ENCODE data around the gene IMPDH1.
A peak's percentile ranks its signal among the peaks of the same experiment; 100 is the strongest.

- TF ChIP-seq, protein P1, sequence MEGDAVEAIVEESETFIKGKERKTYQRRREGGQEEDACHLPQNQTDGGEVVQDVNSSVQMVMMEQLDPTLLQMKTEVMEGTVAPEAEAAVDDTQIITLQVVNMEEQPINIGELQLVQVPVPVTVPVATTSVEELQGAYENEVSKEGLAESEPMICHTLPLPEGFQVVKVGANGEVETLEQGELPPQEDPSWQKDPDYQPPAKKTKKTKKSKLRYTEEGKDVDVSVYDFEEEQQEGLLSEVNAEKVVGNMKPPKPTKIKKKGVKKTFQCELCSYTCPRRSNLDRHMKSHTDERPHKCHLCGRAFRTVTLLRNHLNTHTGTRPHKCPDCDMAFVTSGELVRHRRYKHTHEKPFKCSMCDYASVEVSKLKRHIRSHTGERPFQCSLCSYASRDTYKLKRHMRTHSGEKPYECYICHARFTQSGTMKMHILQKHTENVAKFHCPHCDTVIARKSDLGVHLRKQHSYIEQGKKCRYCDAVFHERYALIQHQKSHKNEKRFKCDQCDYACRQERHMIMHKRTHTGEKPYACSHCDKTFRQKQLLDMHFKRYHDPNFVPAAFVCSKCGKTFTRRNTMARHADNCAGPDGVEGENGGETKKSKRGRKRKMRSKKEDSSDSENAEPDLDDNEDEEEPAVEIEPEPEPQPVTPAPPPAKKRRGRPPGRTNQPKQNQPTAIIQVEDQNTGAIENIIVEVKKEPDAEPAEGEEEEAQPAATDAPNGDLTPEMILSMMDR (IDR thresholded peaks at IDR 0.05; ENCODE audit: low read length), result peak; percentile 99
- TF ChIP-seq EZH2 (IDR thresholded peaks at IDR 0.05; ENCODE audit: borderline replicate concordance, low read length), result no peak
Measured at GRCh38 chr7:128387216-128388144, 22.3 kb downstream of the IMPDH1 start.

Measured in OCI-LY1 (cell line).